Mucosa of descending colon (tissue), 3 donors: Measurements from ENCODE around the gene CATSPERE. TPM values are rescaled to one million over a fixed set of nuclear protein-coding genes. Genes with fewer than 3 reads are reported as not detected.

Experiments
- ATAC-seq: fragments of 200-7000 bp; cut with Tn5 transposase; one replicate; pipeline ENCODE4 v1.9.1; 2020; ENCODE audit warnings: mild to moderate bottlenecking, moderate library complexity
- DNase-seq, 3 donors: peaks; one replicate each; pipeline ENCODE4 v3.0.0-alpha.2; 2020
- H3K36me3 ChIP-seq: fragments of 200-600 bp; one replicate; pipeline ENCODE4 v1.8.0; 2021; ENCODE audit warnings: low read depth, mild to moderate bottlenecking
- H3K4me1 ChIP-seq: fragments of 200-600 bp; one replicate; pipeline ENCODE4 v1.8.0; 2021; ENCODE audit warnings: low read depth, mild to moderate bottlenecking
- H3K4me3 ChIP-seq: fragments of 200-600 bp; one replicate; pipeline ENCODE4 v1.8.0; 2021; ENCODE audit warnings: mild to moderate bottlenecking
- H3K9me3 ChIP-seq: fragments of 200-600 bp; one replicate; pipeline ENCODE4 v1.8.0; 2021; ENCODE audit warnings: mild to moderate bottlenecking
- intact Hi-C, 2 donors: fragments of 100-400 bp; cut with DNase I in 1 of 2; cut with micrococcal nuclease in 1 of 2; formaldehyde crosslinking; loops; one replicate each; pipeline versions ENCODE4 v1.11.0 to v1.11.1; 2022; cut with DNase I, micrococcal nuclease
- total RNA-seq, 3 donors: library from RNA; stranded (reverse); fragmentation: NEBNext Ultra II Directional in 2 of 3; extraction: Animal tissue kit (Norgen Biotek cat#: 25700) in 2 of 3; gene quantifications; one replicate each; pipeline versions ENCODE4 v1.2.1 to v1.2.4, GENCODE V29; 2021 to 2023
- TF ChIP-seq, protein P1 (sequence below): fragments of 200-600 bp; IDR thresholded peaks from one replicate; pipeline ENCODE4 v1.8.0; 2022; ENCODE audit warnings: antibody characterized with exemption, mild to moderate bottlenecking
- donor health status: DM: no; HTN: no; CAD: no; lungs with moderate emphysema.
- donor health status: DM: no; HTN: no; CAD: no.
- donor health status: DM: no; HTN: yes; CAD: no.

The CATSPERE gene
- total RNA-seq, 3 donors from 2014 or later = 0.73 to 1.3 (median 0.93) TPM

DNA sequence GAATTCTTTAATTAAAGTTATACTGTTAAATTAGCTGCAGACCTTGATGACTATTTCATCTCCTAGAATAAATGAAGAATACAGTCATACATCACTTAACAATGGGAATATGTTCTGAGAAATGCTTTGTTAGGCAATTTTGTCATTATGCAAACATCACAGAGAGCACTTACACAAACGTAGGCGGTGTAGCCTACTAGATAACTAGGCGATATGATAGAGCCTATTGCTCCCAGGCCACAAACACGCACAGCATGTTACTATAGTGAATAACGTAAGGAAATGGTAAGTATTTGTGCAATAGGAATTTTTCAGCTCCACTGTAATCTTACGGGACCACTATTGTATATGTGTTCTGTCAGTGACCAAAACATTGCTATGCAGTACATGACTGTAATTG lies 154.2 kb downstream of the CATSPERE start:
- TF ChIP-seq, protein P1, sequence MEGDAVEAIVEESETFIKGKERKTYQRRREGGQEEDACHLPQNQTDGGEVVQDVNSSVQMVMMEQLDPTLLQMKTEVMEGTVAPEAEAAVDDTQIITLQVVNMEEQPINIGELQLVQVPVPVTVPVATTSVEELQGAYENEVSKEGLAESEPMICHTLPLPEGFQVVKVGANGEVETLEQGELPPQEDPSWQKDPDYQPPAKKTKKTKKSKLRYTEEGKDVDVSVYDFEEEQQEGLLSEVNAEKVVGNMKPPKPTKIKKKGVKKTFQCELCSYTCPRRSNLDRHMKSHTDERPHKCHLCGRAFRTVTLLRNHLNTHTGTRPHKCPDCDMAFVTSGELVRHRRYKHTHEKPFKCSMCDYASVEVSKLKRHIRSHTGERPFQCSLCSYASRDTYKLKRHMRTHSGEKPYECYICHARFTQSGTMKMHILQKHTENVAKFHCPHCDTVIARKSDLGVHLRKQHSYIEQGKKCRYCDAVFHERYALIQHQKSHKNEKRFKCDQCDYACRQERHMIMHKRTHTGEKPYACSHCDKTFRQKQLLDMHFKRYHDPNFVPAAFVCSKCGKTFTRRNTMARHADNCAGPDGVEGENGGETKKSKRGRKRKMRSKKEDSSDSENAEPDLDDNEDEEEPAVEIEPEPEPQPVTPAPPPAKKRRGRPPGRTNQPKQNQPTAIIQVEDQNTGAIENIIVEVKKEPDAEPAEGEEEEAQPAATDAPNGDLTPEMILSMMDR = no peak
- Histone ChIP-seq H3K4me1 (no peaks in the 10 kb centered on the region), H3K9me3 (no peaks in the 10 kb centered on the region), H3K36me3 (no peaks in the 10 kb centered on the region), H3K4me3 (no peak overlapping the region)
- DNase-seq (no peak), ATAC-seq (no peak)
- intact Hi-C loops = no loop called here

DNA sequence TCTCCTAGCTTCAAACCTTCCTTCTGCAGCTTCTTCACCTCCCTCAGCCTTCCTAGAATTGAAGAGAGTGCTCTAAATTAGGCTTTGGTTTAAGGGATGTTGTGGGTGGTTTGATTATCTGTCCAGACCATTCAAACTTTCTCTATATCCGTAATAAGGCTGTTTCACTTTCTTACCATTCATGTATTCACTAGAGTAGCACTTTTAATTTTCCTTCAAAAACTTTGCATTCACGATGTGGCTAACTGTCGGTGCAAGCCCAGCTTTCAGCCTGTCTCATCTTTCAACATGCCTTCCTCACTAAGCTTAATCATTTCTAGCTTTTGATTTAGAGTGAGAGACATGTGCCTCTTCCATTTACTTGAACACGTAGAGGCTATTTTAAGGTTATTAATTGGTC lies 165.6 kb downstream of the CATSPERE start:
- H3K36me3 ChIP-seq = no peaks in the 10 kb centered on the region
- intact Hi-C loops = no loop called here
- DNase-seq (no peak), ATAC-seq (no peak)
- TF ChIP-seq, protein P1 = no peak
- no peaks in the 10 kb centered on the region for H3K9me3 ChIP-seq
- H3K4me1 ChIP-seq = no peaks in the 10 kb centered on the region
- H3K4me3 ChIP-seq = no peak overlapping the region

DNA sequence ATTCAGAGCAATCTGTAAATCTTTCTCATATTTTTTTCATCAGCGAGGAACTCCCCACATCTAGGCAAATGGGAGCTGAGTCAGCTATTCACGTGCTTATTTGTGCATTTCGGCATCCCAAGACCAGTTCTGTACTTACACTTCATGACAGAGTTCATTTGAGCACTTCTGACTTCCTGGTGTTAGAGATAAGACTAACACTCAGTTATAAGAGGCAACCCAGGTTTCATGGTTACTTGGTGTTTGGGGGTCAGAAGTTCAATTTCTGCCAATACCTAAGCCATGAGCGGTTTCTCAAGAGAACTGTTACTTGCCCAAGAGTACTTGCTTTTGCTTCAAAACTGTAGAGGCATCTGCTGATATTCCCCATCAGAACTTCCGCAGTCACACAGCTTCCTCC lies 167.7 kb downstream of the CATSPERE start:
- intact Hi-C loops = no loop called here
- H3K4me3 ChIP-seq = no peak overlapping the region
- H3K36me3 ChIP-seq = no peaks in the 10 kb centered on the region
- no peaks in the 10 kb centered on the region for H3K9me3 ChIP-seq
- DNase-seq = no peak
- no peak for ATAC-seq
- no peaks in the 10 kb centered on the region for H3K4me1 ChIP-seq
- TF ChIP-seq, protein P1 = no peak

DNA sequence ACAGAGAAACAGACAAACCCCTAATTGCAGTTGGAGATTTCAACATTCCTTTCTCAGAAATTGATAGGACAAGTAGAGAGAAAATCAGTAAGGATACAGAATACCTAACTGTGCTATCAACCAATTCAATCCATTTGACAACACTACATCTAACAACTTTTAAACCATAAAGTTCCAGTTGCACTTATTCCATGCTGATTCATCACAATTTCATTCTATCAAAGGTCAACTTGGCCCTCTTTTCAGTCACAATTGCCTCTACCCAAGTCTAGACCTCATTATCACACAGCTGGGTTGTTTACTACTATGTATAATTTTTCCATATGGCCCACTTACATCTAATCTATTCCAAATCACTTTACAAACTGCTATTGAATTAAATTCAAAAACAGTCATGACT lies 172.1 kb downstream of the CATSPERE start:
- Histone ChIP-seq H3K4me1 (no peaks in the 10 kb centered on the region), H3K36me3 (no peaks in the 10 kb centered on the region), H3K9me3 (no peaks in the 10 kb centered on the region), H3K4me3 (no peak overlapping the region)
- intact Hi-C loops = no loop called here
- ATAC-seq (no peak), DNase-seq (no peak)
- TF ChIP-seq, protein P1 = no peak

DNA sequence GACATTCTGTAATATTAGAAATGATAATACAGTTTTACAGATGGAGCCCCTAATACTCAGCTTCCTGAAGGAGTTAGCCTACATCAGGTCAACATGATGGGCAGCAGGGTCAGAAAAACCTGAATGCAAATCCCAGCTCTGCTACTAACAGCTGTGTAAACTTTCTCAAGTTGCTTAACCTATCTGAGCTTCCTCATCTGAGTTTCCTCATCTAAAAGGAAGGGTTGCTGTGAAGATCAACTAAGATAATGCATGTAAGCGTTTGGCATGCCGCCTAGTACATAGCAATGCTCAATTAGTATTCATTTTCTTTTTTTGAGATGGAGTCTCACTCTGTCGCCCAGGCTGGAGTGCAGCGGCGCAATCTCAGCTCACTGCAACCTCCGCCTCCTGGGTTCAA lies 173.5 kb downstream of the CATSPERE start:
- Histone ChIP-seq H3K4me3 (no peak overlapping the region), H3K4me1 (no peaks in the 10 kb centered on the region), H3K9me3 (no peaks in the 10 kb centered on the region), H3K36me3 (no peaks in the 10 kb centered on the region)
- intact Hi-C loops = no loop called here
- DNase-seq = no peak
- TF ChIP-seq, protein P1 = no peak
- no peak for ATAC-seq
